HG03571 (cell line): ENCODE measurements around the gene COX19.
"Not testable (repeated sequence)": the region's sequence is repeated elsewhere in the genome, so short reads cannot be mapped to it uniquely, and the experiment has no call there.

ENCODE experiments used
- ATAC-seq: cut with Tn5 transposase; IDR thresholded peaks from one replicate; pipeline ENCODE4 v1.9.1; 2021; ENCODE audit not compliant: unreplicated experiment

Gene COX19

GRCh38 chr7:927031-927671 lies 48.2 kb downstream of the COX19 start:
- no peak for ATAC-seq

GRCh38 chr7:926061-927030 lies 49.0 kb downstream of the COX19 start:
- ATAC-seq: no peak

GRCh38 chr7:925601-926000 lies 49.7 kb downstream of the COX19 start:
- no peak for ATAC-seq

DNA sequence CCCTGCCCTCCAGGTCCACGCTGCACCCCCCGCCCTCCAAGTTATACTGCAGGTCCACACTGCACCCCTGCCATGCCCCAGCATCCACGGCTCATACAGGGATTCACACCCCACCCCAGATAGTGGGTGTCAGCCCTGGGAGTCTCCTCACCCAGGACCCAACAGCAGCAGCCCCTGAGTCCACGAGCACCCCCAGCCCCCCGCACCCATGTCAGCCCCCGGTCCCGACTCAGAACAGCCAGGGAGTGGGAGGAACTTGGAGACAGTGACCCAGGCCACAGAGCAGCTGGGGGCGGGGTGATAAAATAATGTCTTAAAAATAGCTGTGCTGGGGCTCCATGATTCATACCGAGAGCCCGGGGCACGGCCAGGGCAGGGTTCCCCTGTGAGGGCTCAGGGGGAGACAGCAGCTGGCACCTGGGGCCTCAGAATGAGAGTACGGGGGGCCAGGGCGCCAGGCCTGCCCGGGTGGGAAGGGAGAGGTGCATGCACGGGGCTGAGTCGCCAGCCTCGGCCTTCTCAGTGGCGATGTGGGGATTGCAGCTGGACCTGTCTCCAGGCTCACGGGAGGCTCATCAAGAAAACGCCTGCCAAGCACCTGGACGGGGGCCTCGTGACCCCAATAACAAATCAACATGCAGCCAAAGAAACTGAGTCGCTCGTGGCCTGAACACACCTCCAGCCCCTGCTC lies 50.7 kb downstream of the COX19 start:
- peak; percentile 41 for ATAC-seq

DNA sequence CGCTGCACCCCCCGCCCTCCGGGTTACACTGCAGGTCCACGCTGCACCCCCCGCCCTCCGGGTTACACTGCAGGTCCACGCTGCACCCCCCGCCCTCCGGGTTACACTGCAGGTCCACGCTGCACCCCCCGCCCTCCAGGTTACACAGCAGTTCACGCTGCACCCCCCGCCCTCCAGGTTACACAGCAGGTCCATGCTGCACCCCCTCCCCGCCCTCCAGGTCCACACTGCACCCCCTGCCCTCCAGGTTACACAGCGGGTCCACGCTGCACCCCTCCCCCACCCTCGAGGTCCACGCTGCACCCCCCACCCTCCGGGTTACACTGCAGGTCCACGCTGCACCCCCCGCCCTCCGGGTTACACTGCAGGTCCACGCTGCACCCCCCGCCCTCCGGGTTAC lies 51.3 kb downstream of the COX19 start:
- not testable (repeated sequence) for ATAC-seq

DNA sequence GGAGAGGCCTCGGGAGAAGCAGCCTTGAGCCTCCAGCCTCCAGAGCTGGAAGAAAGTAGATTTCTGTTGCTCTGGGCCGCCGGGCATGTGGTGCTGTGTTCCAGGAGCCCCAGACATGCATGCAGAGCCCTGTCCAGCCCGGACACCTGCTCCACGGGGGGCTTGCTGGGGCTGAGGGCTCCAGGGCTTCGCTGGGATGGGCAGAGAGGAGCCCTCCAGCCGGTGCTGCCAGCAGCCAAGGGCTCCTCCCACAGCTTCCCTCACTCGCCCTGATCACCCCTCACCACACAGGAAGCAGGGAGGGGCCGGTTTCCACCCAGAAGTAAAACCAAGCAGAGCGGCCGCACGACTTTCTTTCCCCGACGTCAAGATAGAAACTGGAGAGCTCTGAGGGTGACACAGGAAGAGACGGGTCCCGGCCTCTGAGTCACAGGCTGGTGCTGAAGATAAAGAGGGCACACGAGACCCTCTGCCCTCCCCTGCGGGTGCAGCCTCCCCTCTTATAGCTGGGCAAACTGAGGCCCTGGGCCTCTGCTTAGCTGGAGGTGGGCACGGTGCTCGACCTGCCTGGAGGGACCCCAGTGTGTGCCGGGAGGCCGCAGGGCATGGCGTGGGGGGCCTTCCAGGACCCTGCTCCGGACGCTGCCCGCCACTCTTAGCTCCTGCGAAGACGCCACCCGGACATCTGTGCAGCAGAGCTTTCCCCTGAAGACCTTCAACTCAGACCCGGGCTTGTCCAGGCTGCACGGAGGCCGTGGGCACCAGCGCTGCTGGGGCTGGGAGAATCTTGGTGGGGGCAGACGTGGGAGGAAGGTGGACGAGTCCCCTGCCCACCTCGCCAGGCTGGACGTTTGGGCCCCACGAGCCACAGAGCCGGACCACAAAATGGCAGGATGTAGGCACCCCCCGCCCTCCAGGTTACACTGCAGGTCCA lies 52.0 kb downstream of the COX19 start:
- ATAC-seq: peak; percentile 71

DNA sequence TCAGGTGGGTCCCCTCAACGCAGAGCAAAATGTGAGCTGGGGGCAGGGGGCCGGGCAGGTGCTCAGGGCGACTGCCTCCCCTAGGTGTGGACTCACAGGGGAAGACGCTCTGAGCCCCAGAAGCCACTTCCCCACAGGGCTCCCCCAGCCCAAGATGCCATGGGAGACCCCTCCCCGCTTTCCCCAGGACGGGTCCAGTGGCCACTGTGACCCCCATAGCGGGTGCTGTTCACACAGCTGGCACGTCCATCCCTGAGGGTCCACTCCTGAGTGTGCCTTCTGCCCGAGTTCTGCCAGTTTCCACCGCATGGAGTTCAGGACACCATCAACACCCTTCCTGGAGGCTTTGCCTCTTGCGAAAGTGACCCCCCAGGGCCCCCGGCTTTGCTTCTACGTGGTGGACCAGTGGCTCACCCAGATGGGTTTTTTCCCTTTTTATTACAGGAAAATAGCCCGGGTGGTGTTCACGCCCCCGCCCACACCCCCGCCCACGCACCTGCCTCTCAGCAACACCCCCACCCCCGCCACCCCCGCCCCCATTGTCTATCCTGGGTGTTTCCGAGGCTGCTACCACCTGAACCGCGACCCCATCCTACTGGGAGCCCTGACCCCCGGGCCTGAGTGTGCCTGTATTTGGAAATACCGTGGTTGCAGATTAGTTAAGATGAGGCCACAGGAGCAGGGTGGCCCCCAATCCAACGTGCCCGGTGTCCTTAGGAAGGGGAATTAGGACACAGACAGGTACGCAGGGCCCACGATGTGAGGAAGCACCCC lies 52.8 kb downstream of the COX19 start:
- ATAC-seq: no peak

- no peak for ATAC-seq
Observed at GRCh38 chr7:921581-922333, 53.6 kb downstream of the COX19 start.

DNA sequence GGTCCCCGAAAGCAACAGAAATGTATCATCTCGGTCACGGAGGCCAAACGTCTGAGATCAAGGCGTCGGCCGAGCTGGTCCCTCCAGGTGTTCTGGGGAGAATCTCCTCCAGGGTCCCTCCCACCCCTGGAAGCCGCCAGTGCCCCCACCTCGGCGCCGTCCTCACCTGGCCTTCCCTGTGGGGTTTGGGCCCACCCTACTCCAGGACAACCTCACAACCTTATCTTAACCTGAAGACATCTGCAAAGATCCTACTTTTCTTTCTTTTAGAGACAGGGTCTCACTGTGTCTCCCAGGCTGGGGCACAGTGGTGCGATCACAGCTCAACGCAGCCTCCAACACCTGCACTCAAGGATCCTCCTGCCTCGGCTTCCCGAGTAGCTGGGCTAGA lies 54.3 kb downstream of the COX19 start:
- no peak for ATAC-seq

- ATAC-seq: no peak
Observed at GRCh38 chr7:920351-921070, 54.8 kb downstream of the COX19 start.

DNA sequence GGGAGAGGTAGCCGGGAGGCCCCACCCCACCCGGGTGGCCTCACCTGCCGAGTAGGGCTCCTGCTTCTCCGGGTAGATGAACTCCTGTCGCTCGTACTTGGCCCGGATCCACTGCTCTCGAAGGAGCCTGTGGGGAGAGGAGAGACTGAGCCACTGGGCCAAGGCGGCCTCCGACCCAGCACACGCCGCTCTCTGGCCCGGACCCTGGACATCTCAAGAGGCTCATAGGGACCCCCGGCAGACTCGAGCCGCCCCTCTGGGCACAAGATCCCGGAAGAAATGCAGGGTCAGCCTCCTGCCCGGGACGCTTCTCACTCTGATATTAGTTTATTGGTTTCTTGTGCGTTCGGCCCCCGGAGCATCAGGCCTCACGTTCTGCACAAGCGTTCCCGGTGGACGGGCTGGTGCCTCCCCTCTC lies 55.4 kb downstream of the COX19 start:
- no peak for ATAC-seq

DNA sequence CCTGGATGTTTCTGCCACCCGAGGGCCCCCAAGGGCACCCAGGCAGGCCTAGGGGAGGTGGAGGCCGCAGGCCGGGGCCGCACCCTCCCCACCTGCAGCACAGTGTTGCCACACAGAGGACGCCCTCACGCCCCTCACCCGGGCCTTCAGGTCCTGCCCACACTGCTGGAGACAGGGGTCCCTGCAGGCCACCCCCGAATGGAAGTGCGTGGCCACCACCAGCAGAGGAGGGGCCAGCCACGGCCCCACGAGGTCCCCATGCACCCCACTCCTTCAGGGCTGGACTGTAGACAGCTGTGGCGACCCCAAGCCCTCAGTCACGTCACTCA lies 56.3 kb downstream of the COX19 start:
- no peak for ATAC-seq

- no peak for ATAC-seq
Observed at GRCh38 chr7:918441-919113, 56.8 kb downstream of the COX19 start.

GRCh38 chr7:918118-918425 lies 57.3 kb downstream of the COX19 start:
- no peak for ATAC-seq

GRCh38 chr7:917255-918117 lies 57.9 kb downstream of the COX19 start:
- ATAC-seq: no peak

GRCh38 chr7:916291-916941 lies 58.9 kb downstream of the COX19 start:
- no peak for ATAC-seq
